DOHH2 (cell line): Measurements from ENCODE around the gene ARHGAP11A.

ENCODE experiments used
- H3F3A ChIP-seq: fragments of 200-600 bp; sonication (generic), shearing (Covaris generic); 2 replicates; pipeline ENCODE4 v1.6.0; 2016; ENCODE audit warnings: antibody characterized with exemption, mild to moderate bottlenecking; ENCODE audit not compliant: control insufficient read depth, insufficient read depth
- H3K27ac ChIP-seq: fragments of 200-600 bp; sonication (generic); 2 replicates; pipeline ENCODE4 v1.5.1; 2014; ENCODE audit warnings: low read depth, mild to moderate bottlenecking, low read length, moderate library complexity
- H3K27me3 ChIP-seq: fragments of 200-600 bp; sonication (generic); 2 replicates; pipeline ENCODE4 v1.6.1; 2014; ENCODE audit warnings: mild to moderate bottlenecking, low read length, mixed read lengths; ENCODE audit not compliant: control insufficient read depth
- H3K36me3 ChIP-seq: fragments of 200-600 bp; sonication (generic); 2 replicates; pipeline ENCODE4 v1.6.1; 2014; ENCODE audit warnings: mild to moderate bottlenecking, low read length, moderate library complexity, mixed read lengths; ENCODE audit not compliant: control insufficient read depth
- H3K4me1 ChIP-seq: fragments of 200-600 bp; sonication (generic); 2 replicates; pipeline ENCODE4 v1.6.1; 2014; ENCODE audit warnings: mild to moderate bottlenecking, low read length, mixed read lengths; ENCODE audit not compliant: control insufficient read depth
- H3K4me2 ChIP-seq: fragments of 200-600 bp; sonication (generic); 2 replicates; pipeline ENCODE4 v1.6.0; 2014; ENCODE audit warnings: mild to moderate bottlenecking, low read length, moderate library complexity
- H3K4me3 ChIP-seq: fragments of 200-600 bp; sonication (generic); 2 replicates; pipeline ENCODE4 v1.5.1; 2014; ENCODE audit warnings: mild to moderate bottlenecking, low read length, mixed read lengths
- H3K79me2 ChIP-seq: fragments of 200-600 bp; sonication (generic); 2 replicates; pipeline ENCODE4 v1.6.1; 2014; ENCODE audit warnings: mild to moderate bottlenecking, low read length, mixed read lengths; ENCODE audit not compliant: control insufficient read depth
- H3K9me2 ChIP-seq: fragments of 200-600 bp; sonication (generic); replicated peaks from 2 replicates; pipeline ENCODE4 v1.6.1; 2014; ENCODE audit warnings: mild to moderate bottlenecking, low read length, mixed read lengths; ENCODE audit not compliant: control insufficient read depth
- H3K9me3 ChIP-seq: fragments of 200-600 bp; sonication (generic); 2 replicates; pipeline ENCODE4 v1.6.1; 2014; ENCODE audit warnings: antibody characterized with exemption, low read length, mixed read lengths; ENCODE audit not compliant: control insufficient read depth, insufficient read depth
- H4K20me1 ChIP-seq: fragments of 200-600 bp; sonication (generic); 2 replicates; pipeline ENCODE4 v1.6.0; 2014; ENCODE audit warnings: low read depth, mild to moderate bottlenecking, antibody characterized with exemption, low read length, moderate library complexity; ENCODE audit not compliant: control insufficient read depth, insufficient read depth
- CTCF ChIP-seq: fragments of 200-600 bp; sonication (generic); IDR thresholded peaks from one replicate; pipeline ENCODE4 v1.5.1; 2014; ENCODE audit warnings: antibody characterized with exemption, mild to moderate bottlenecking, low read depth, low read length; ENCODE audit not compliant: poor library complexity, severe bottlenecking
- EZH2phosphoT487 ChIP-seq: fragments of 200-600 bp; sonication (generic); IDR thresholded peaks from 2 replicates; pipeline ENCODE4 v1.6.1; 2017; ENCODE audit warnings: borderline replicate concordance, mild to moderate bottlenecking, antibody characterized with exemption, low read length, moderate library complexity, mixed read lengths

The ARHGAP11A gene

DNA sequence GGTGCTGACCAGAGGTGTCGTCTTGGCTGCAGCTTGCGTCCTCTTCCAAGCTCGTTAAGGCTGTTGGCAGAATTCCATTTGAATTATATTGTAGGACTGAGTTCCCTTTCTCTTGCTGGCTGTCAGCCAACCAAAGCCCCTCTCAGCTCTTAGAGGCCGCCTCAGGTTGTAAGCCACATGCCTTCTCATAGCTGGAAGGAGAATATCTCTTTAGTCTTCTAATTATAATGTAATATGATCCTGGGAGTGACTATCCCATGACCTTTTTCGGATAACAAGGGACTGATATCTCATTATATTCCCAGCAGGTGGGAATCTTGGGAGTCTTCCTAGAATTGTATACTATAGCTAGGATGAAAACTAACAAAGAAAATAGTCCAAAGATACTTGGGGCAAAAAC lies 31.0 kb downstream of the ARHGAP11A start:
- no peaks in the 10 kb centered on the region for H3K9me3 ChIP-seq
- H3K4me2 ChIP-seq, result no peak overlapping the region
- H3K36me3 ChIP-seq, result peaks cover 52% of the 10 kb centered on the region
- no peak overlapping the region for H3K27ac ChIP-seq
- H3F3A ChIP-seq, result no peaks in the 10 kb centered on the region; the same call in 1 of the 2 replicates
- TF ChIP-seq EZH2phosphoT487, result no peak
- no peak for TF ChIP-seq CTCF
- H3K9me2 ChIP-seq, result no peaks in the 10 kb centered on the region
- H4K20me1 ChIP-seq, result peaks cover 6% of the 10 kb centered on the region
- no peaks in the 10 kb centered on the region for H3K4me1 ChIP-seq
- H3K4me3 ChIP-seq, result no peak overlapping the region
- H3K79me2 ChIP-seq, result no peaks in the 10 kb centered on the region
- no peaks in the 10 kb centered on the region for H3K27me3 ChIP-seq

DNA sequence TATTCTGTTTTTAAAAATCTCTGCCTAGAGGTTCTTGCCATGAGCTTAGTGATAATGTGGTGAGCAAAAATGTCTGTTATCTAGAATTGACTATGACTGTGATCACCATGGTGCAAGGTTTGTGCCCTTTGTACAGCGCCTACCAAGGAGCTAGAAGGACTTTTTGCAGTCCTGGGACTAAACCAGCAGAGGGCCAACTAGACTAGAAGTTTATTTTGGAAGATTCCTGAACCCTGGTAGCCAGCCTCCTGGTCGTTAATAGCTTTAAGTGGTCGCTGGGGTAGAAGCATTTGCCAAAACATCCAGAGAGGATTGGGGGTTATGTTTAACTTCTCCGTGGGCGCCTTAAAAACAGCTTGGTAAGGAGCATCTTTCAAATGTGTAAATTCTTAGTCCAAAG lies 34.0 kb downstream of the ARHGAP11A start:
- H4K20me1 ChIP-seq, result no peaks in the 10 kb centered on the region; the same call in 1 of the 2 replicates
- no peak overlapping the region for H3K27ac ChIP-seq
- TF ChIP-seq EZH2phosphoT487 (no peak), CTCF (no peak)
- H3K27me3 ChIP-seq, result no peaks in the 10 kb centered on the region
- no peaks in the 10 kb centered on the region for H3K9me2 ChIP-seq
- peaks cover 3% of the 10 kb centered on the region; the same call in 1 of the 2 replicates for H3F3A ChIP-seq
- no peak overlapping the region for H3K4me2 ChIP-seq
- no peaks in the 10 kb centered on the region for H3K9me3 ChIP-seq
- H3K79me2 ChIP-seq, result no peaks in the 10 kb centered on the region
- no peak overlapping the region for H3K4me3 ChIP-seq
- H3K4me1 ChIP-seq, result no peaks in the 10 kb centered on the region
- H3K36me3 ChIP-seq, result peaks cover 68% of the 10 kb centered on the region

- H4K20me1 ChIP-seq, result no peaks in the 10 kb centered on the region; the same call in 1 of the 2 replicates
- no peaks in the 10 kb centered on the region for H3K9me2 ChIP-seq
- H3K79me2 ChIP-seq, result no peaks in the 10 kb centered on the region
- TF ChIP-seq EZH2phosphoT487 (no peak), CTCF (peak; percentile 78)
- H3K27me3 ChIP-seq, result no peaks in the 10 kb centered on the region
- H3K36me3 ChIP-seq, result peaks cover 62% of the 10 kb centered on the region
- H3K9me3 ChIP-seq, result no peaks in the 10 kb centered on the region
- H3K4me2 ChIP-seq, result no peak overlapping the region
- peaks cover 3% of the 10 kb centered on the region; the same call in 1 of the 2 replicates for H3F3A ChIP-seq
- no peak overlapping the region for H3K4me3 ChIP-seq
- no peaks in the 10 kb centered on the region for H3K4me1 ChIP-seq
- no peak overlapping the region for H3K27ac ChIP-seq
These were observed 36.0 kb downstream of the ARHGAP11A start for GRCh38 chr15:32651229-32651837.
